GM19468 (cell line): ENCODE measurements around the gene ASB12.
A peak's percentile ranks its signal among the peaks of the same experiment; 100 is the strongest.
"Not testable (repeated sequence)": the region's sequence is repeated elsewhere in the genome, so short reads cannot be mapped to it uniquely, and the experiment has no call there.

Experiments
- ATAC-seq: cut with Tn5 transposase; IDR thresholded peaks from one replicate; pipeline ENCODE4 v1.9.1; 2021; ENCODE audit warnings: mild to moderate bottlenecking, moderate library complexity, moderate number of reproducible peaks; ENCODE audit not compliant: unreplicated experiment; ENCODE audit errors: extremely low read depth

ASB12 gene, protein sequence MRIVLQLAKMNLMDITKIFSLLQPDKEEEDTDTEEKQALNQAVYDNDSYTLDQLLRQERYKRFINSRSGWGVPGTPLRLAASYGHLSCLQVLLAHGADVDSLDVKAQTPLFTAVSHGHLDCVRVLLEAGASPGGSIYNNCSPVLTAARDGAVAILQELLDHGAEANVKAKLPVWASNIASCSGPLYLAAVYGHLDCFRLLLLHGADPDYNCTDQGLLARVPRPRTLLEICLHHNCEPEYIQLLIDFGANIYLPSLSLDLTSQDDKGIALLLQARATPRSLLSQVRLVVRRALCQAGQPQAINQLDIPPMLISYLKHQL

DNA sequence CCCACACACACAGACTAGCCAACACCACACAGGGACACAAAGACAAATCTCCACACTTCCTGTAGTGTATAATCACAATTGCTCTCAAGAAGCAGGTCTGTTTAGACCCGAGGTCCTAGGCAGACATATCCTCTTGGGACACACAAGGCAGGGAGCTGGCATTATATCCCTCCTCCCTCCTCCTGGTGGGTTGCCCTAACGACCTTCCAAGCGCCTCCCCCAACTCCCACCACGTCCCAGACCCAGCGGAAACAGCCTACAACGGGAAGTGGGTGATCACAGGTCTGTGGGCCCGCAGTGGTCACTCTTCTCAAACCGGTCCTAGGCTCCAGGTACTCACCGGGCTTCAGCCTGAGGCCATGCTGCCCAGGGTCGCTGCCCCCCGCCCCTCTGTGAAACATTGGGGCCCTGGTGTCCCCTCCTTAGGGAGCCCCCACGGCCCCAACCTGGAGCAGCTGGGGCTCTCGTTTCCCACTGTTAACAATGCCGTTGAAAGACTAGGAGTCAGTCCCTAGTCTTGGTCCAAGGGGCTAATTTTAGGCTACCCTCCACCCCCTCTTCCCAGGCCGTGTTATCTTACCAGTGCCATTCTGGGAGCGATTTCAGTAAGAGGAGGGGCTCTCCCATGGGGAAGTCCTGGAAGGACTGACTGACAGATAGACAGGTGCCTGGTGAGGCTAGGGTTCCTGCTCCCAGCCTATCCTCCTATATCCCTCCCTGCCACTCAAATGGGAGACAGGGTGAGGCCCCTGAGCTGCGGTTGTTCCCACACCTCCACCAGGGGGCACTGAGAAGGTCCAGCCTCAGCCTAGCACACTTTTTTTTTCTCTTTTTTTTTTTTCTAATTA lies at the start of gene ASB12:
Gene ASB12 (minus strand): TSS at position 485 of the 848 bp plus-strand sequence. CDS start 4,957 bp downstream, outside the sequence.
- ATAC-seq = no peak

DNA sequence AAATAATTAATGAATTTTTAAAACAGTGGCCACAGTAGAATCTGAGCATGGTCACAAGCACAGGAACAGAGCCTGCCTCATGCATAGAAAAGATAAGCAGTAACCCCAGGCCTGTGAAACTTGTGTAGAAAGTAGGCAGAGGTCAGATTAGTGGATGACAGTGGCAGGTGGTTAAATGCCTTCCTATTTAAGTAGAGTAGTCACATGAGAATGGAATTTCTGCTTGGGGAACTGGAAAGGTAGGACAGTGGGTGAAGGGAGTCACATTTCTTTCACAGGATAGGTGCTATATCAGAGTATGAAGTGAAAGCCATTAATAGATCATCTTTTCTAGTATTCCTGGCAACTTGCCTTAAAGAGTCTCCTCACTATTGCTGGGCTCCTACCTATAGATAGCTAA lies 34.9 kb upstream of the ASB12 start:
- ATAC-seq = no peak

DNA sequence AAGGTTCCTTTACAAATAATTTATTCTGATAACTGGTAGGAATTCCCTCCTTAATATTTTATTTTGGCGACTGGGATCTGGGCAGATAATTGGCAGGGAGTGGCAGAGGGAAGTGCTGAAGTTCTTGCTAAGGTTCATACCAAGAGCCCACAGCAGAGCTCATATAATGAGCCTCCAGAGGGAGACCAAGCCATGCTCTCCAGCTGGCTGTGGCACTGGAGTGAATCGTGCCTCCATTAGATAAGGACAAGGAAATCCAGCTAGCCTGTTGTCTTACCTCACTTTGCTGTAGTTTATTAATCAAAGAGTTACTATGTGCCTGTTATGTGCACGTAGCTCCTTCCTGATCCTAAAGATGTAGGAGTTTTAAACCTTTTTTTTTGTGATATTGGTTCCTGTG lies 1.3 kb downstream of the ASB12 start:
- no peak for ATAC-seq

DNA sequence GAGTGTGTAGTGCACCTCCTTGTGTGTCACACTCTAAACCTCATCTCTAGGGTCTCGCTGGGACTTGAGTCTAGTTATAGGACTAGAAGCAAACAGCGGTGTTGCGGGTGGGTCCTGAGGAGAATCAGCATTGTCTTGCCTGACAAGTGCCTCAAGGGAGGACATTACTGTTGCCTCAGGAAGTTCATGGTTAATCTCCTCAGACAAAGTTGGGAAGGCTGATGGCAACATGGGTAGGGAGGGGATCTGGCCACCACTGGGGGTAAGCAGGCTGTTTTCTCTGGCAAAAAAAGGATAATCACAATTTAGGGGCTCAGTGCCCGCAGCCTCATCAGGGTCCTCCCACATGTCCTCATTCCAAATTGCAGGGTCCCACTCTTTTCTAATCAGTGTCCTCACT lies 12.4 kb downstream of the ASB12 start:
- ATAC-seq = no peak

DNA sequence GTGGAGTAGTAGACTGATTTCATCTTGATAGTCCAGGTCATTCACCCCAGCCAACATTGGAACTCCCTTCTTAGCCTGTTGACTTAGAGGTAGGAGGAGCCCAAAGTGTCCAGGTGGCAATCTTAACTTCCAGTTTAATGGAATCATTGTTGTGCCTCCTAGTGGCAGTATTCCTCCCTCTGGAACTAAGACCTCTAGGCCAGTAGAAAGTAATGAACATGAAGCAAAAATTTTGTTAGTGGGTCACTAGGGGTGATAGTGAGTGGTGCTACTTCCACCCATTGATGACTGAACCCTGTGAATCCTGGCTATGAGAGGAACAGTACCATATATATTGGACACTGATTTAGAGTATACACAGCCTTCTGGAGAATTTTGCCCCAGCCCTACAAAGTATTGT lies 16.4 kb downstream of the ASB12 start:
- not testable (repeated sequence) for ATAC-seq

DNA sequence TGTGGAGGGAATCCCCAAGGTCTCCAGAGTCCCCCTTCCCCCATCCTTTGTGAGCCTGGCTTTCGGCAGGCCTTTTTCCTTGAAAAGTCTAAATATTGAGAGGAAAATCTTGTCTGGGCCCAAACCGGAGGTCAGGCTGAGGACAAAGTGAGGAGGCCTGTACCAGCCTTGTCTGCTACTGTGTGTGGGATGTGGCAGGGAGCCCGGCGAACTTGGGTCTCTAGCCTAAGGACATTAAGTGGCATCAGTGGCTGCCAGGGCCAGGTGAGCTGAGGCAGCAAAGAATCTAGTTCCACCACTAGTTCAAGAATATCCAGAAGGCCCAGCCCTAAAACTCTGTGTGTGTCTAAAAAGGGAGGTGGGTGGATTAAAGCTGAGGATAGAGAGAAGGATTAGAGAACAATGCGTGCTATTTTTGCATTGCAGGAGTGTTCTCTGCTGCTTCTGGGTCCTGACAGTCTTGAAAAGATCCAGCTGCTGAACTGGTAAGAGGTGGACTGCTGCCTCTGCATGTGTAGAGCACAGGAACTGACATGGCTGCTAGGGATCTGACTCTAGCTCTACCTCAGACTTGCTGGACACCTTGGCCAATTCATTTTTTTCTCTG lies 23.7 kb downstream of the ASB12 start:
- ATAC-seq = no peak

DNA sequence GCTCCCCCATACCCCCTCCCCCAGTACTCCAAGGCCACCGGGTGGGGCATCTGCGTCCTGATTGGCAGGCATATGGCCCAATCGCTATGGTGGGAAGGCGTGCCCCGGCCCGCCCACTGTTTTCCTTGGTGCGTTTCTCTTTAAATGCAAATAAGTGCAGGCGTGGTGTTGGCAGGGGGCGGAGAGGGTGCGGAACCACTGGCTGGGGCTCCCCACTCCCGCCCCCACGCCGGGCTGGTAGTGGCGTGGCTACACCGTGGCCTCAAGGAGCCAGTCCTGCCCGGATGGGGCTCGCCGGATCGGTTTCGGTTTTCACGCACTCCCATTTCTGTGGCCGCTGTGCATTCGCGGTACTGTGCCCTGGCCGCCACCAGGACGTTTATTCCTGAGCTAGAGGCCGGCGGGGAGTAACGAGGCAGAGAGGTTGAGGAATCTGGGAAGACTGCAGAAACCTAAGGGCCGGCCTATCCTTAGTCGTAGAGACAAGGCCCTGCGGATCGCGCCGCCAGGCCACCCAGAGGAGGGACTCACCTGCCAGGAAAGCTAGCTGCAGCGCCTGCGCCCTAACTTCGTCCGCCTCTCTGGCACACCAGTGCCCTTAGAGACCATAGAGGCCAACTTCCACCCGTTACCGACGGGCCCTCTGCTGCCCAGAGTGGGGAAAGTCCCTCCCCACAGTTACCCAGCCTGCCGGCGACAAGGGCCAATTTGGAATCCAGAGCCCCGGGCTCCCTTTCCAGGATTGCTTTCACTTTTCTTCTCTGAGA lies 24.5 kb downstream of the ASB12 start:
- ATAC-seq = peak; percentile 87

DNA sequence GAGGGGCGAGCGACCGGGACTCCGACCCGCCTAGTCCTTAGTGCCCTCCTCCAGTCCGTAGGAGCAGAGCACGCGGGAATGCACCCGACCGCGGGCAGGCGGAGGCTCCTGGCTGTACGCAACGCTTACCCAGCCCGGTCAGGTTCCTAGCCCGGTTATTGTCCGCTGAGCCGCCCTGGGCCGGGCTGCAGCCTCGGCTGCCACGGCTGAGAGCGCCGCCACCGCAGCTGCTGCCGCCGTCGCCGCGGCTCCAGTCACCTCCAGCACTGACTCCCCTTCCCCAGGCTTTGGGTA lies 25.0 kb downstream of the ASB12 start, which contains the start of gene AMER1:
Gene AMER1 (minus strand): TSS at position 268 of the 294 bp plus-strand sequence. CDS start 12,422 bp downstream, outside the sequence.
- ATAC-seq = peak; percentile 6

DNA sequence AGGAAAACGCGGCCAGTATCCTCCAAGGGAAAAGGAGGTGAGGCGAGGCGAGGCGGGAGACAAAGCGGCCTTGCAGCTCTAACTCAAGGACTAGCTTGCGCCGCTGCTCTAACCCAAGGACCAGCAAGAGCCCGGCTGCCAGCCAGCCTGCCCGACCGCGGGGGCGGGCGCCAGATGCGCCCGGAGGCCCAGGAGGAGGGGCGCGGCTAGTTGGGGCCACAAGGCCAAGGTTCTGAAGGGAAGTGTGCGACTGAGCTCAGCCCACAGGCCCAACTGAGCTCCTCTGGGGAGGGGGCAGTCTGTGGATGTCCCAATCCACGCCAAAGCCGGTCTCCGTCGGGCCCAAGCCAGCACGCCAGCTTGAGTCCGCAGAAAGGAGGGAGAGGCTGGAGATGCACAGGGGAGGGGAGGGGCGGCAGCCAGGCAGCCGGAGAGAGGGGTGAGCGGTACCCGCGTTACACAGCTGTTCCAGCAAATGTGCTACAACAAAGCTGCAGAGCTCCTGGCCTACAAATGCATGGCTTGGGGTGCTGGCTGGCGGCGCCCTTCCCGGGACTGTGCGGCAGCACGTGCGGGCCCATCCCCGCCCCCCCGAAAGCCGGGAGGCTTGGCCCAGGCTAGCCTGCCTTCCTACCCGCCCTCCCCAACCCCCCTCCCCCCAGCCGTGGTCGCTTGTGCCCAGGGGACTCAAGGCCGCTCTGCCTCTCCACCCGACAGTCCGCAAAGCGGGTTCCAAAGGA lies 25.5 kb downstream of the ASB12 start:
- ATAC-seq = no peak

DNA sequence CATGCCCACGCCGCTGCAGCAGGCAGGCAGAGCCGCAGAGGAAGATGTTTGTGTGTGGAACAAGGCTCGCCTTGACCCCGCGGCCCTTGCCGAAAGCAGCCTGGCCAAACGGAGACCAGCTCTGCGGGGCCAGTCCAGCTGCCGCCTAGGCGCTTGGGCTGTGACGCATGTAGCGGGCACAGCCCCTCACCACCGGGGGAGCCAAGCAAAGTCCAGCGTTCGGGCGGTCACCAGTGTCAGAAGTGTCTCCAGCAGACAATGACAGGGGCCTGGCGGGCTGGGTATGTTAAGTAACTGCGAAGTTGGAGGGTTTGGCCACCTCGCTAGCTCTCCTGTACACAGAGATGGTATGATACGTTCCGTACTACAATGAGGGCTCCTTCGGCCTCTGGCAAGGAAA lies 26.2 kb downstream of the ASB12 start:
- no peak for ATAC-seq

DNA sequence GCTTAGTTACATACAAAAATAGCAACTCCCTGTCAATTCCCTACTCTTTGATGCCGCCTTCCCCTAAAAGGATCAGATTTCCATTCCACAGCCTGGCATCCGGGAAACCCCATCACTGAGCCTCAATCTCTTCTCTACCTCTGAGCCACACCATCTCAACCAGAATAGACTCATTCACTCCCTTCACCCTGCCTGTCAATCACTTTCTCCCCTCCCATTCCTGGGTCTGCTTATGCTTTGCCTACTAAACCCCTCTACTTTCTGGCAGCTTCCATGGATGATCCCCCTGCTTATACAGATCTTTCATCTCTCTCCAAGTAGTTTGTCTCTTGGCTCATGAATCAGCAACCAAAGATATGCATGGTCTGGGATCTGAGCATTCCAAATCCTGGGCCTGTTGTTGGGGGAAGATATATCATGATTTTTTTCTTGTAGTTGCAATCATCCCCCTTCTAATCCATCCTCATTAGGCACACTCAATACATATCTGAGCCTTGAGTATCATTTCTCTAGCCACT lies 27.5 kb downstream of the ASB12 start:
- no peak for ATAC-seq

DNA sequence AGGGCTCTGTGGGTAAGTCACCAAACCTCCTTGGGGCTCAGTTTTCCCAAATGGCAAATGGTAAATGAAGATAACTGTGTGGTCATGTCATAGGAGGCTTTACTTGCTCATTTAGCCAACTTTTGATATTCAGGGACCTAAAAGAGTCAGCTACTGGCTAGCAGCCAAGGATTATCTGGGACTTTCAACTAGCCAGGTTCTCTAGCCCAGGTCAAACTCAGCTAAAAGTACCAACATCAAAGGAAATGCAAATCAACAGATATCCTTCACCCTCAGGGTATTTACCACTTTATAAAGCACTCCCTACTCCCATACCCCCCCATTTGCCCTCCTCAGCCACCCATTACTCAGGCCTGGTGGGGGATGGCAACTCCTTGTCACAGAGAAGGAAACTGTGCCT lies 32.4 kb downstream of the ASB12 start:
- ATAC-seq = no peak

DNA sequence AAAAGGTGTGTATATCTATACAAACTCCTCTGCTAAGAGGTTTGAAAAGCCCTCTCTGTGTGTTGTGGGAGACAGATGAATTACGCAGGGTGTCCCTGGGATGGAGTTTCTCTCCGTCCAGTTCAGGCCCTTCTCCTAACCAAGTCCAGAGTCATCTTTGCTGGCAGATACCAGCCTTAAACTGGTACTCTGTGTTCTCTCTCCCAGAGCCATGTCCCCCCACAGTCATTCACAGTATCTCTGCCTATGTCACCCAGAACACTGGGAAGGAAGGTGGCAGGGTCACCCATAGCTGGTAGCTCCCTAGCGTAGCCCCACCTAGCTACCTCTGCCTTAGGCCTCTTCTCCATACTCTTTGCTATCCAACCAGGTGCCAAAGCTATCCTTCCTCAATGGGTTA lies 33.8 kb downstream of the ASB12 start:
- ATAC-seq = no peak

DNA sequence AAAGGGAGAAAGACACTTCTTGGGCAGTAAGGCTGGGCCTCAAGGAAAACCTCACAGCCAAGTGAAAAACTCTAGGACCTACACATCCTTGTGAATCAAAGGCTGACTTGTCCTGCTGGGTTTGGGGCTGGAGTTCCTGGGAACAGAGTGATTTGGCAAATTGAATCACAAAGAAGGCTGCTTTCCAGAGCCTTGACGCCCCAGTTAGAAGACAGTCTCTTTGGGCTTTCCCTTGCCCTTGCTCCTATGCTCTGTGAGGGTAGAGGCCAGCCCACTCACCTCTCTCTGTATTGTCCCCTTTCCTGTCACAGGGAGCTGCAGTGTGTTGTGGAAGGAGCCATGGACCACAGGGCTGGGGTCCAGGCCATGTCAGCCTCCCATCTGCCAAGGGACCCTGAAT lies 34.5 kb downstream of the ASB12 start:
- no peak for ATAC-seq

DNA sequence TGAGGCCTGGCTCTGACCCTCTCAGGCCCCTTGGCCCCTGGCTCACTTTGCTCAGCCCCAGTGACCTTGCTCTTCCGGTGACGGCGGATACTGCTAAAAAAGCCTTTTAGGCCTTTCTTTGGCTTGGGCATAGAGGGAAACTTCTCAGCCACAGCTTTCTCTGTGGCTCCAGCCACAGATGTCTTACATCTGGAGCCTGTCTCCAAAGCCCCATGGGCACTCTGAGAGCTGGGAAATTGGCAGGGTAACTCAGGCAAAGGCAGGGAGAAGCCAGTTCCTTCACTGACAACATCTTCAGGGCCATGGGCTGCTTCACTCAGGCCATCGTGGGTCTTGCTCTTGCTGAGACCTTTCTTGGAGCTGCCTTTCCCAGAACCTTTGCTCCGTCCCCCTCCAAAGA lies 37.7 kb downstream of the ASB12 start:
- no peak for ATAC-seq

DNA sequence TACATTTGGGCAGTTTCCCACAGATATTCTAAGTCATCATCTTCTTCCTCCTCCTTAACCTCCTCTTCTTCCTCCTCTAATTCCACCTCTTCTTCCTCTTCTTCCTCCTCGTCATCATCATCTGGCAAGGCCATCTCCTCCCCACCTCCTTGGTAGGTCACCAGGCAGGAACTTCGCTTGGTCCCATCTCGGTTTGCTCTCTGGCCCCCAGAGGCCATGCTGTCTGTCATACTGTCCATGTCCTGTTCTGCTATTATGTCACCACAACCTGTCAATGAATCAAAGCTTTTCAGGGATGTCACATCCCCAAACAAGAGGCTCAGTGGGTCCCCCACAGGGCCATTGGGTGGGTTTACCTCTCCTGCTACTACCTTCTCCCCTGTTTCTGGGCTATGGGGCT lies 38.4 kb downstream of the ASB12 start:
- ATAC-seq = no peak

DNA sequence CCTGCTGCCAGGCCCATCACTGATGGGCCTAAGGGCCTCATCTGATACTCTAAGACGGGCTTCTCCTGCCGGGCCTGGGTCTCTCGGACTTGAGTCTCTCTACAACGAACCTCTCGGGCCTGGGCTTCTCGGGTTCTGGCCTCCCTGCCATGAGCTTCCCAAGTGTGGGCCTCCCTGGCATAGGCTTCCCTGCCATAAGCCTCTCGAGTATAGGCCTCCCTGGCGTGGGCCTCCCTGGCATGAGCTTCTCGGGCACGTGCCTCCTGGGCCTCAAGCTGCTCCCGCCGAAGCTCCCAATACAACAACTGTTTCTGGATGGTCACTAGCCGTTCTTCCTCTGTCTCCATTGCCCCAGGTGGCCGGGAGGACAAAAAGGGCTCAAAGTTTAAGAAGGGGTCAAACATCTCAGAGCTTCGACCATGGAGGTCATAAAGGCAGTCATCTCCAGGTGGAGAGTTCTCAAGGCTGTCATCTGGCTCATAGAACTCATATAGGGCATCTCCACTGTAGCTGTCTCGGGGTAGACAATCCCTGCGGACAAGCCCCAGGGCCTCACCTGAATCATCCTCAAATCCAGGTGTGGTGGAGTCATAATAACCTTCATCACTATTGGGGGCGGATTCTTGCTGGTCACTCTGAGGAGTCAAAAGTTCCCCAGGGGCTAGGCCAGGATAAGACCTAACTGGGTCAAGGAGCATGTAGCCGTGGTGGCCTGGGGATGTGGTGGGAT lies 39.0 kb downstream of the ASB12 start:
- no peak for ATAC-seq

DNA sequence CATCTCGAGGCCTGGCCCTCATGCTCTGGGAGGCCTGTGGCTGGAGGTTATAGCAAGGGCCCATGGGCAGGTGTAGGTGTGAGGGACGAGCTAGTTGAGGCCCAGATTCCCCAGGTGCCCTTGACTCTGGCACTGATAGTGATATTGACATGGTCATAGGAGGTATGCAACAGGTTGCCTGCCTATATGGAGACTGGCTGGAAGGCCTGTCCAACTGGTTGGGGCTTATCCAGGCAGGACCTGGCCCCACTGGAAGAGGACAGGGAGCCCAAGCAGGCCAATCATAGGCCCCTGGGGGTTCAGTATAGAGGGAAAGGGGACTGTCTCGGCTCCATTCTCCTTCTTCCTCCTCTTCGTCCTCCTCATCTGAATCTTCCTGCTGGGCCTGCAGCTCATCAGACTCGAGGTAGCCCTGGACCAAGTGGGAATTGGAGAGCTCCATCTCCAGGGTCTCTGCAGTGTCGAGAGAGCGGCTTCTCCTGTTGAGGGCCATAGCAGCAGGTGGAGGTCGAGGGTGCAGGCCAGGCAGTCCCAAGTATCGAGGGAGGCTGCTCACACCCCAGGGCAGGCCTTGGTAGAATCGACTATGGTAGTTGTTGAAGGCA lies 40.2 kb downstream of the ASB12 start:
- no peak for ATAC-seq

DNA sequence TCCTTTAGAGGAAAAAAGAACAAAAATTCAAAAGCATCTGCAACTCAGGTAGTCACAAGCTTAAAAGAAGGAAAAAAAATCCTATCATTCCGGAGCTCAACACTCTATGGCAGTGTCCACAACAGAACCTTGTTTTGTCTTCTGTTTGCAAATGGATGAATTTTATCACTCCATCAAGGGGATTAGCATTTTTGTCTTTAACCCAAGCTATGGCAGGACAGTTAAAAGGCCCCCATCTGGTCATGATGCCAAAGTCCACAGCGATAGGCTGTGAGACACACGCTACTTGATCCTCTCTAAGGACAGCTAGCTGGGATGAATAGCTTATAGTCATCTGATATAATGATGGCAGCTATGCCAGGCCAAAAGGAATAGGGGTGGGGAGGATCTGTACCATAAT lies 41.5 kb downstream of the ASB12 start:
- ATAC-seq = no peak
